Measurements from ENCODE around the gene AUTS2. TPM values are rescaled to one million over a fixed set of nuclear protein-coding genes. Genes with fewer than 3 reads are reported as not detected.
A peak's percentile ranks its signal among the peaks of the same experiment; 100 is the strongest.

The AUTS2 gene
- total and polyA plus RNA-seq, 2 experiments from 2014 or later, result 32.0 to 91.0 TPM

- Mint-ChIP-seq H3K9me3 (peaks cover 5% of the 10 kb centered on the region; the same call in 2 of the 3 replicates), H3K36me3 (ENCODE audit: low read depth) (no peaks in the 10 kb centered on the region), H3K4me1 (peaks cover 20% of the 10 kb centered on the region), H3K27me3 (ENCODE audit: insufficient read depth, low read depth, poor library complexity) (no peaks in the 10 kb centered on the region), H3K4me3 (no peak overlapping the region), H3K27ac (no peak overlapping the region)
- Histone ChIP-seq H4K20me1 (replicated peaks; ENCODE audit: insufficient read depth) (no peaks in the 10 kb centered on the region), H3K4me1 (ENCODE audit: insufficient read depth) (peaks cover 12% of the 10 kb centered on the region), H3F3A (replicated peaks; ENCODE audit: low read depth) (no peaks in the 10 kb centered on the region), H3K9me2 (ENCODE audit: insufficient read depth) (no peaks in the 10 kb centered on the region), H2AFZ (no peak overlapping the region), H3K27ac (ENCODE audit: low read depth) (no peak overlapping the region), H3K27me3 (ENCODE audit: insufficient read depth) (no peaks in the 10 kb centered on the region), H3K79me2 (replicated peaks; ENCODE audit: insufficient read depth) (no peaks in the 10 kb centered on the region), H3K4me2 (no peak overlapping the region), H3K4me3 (no peak overlapping the region), H3K36me3 (ENCODE audit: insufficient read depth) (no peaks in the 10 kb centered on the region)
- no peak for DNase-seq (ENCODE audit: low spot score)
- no peak for ATAC-seq
- TF ChIP-seq, protein P1, sequence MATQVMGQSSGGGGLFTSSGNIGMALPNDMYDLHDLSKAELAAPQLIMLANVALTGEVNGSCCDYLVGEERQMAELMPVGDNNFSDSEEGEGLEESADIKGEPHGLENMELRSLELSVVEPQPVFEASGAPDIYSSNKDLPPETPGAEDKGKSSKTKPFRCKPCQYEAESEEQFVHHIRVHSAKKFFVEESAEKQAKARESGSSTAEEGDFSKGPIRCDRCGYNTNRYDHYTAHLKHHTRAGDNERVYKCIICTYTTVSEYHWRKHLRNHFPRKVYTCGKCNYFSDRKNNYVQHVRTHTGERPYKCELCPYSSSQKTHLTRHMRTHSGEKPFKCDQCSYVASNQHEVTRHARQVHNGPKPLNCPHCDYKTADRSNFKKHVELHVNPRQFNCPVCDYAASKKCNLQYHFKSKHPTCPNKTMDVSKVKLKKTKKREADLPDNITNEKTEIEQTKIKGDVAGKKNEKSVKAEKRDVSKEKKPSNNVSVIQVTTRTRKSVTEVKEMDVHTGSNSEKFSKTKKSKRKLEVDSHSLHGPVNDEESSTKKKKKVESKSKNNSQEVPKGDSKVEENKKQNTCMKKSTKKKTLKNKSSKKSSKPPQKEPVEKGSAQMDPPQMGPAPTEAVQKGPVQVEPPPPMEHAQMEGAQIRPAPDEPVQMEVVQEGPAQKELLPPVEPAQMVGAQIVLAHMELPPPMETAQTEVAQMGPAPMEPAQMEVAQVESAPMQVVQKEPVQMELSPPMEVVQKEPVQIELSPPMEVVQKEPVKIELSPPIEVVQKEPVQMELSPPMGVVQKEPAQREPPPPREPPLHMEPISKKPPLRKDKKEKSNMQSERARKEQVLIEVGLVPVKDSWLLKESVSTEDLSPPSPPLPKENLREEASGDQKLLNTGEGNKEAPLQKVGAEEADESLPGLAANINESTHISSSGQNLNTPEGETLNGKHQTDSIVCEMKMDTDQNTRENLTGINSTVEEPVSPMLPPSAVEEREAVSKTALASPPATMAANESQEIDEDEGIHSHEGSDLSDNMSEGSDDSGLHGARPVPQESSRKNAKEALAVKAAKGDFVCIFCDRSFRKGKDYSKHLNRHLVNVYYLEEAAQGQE (IDR thresholded peaks at IDR 0.05; ENCODE audit: unreplicated experiment), result no peak
- TF ChIP-seq ZNF331 (CRISPR knock-in tag; IDR thresholded peaks at IDR 0.05; ENCODE audit: low read depth) (no peak), EZH2phosphoT487 (IDR thresholded peaks at IDR 0.05; ENCODE audit: unreplicated experiment) (no peak), ZNF114 (CRISPR knock-in tag; IDR thresholded peaks at IDR 0.05) (no peak), NANOG (IDR thresholded peaks at IDR 0.05; ENCODE audit: borderline replicate concordance) (no peak)
These were observed 150.3 kb downstream of the AUTS2 start for GRCh38 chr7:69748530-69748929.

- Histone ChIP-seq H3F3A (replicated peaks; ENCODE audit: low read depth) (no peaks in the 10 kb centered on the region), H3K79me2 (replicated peaks; ENCODE audit: insufficient read depth) (no peaks in the 10 kb centered on the region), H4K20me1 (replicated peaks; ENCODE audit: insufficient read depth) (no peaks in the 10 kb centered on the region), H3K4me3 (no peak overlapping the region), H3K9me2 (ENCODE audit: insufficient read depth) (no peaks in the 10 kb centered on the region), H3K27me3 (ENCODE audit: insufficient read depth) (no peaks in the 10 kb centered on the region), H2AFZ (no peak overlapping the region), H3K36me3 (ENCODE audit: insufficient read depth) (no peaks in the 10 kb centered on the region), H3K4me1 (ENCODE audit: insufficient read depth) (peaks cover 12% of the 10 kb centered on the region), H3K4me2 (peak overlapping the region; percentile 18), H3K27ac (ENCODE audit: low read depth) (peak overlapping the region; percentile 17; the same call in 1 of the 2 replicates)
- Mint-ChIP-seq H3K4me3 (no peak overlapping the region), H3K36me3 (ENCODE audit: low read depth) (no peaks in the 10 kb centered on the region), H3K9me3 (peaks cover 5% of the 10 kb centered on the region; the same call in 2 of the 3 replicates), H3K27me3 (ENCODE audit: insufficient read depth, low read depth, poor library complexity) (no peaks in the 10 kb centered on the region), H3K27ac (no peak overlapping the region), H3K4me1 (peaks cover 28% of the 10 kb centered on the region)
- DNase-seq (ENCODE audit: low spot score), result peak; percentile 41
- no peak for ATAC-seq
- TF ChIP-seq, protein P2, sequence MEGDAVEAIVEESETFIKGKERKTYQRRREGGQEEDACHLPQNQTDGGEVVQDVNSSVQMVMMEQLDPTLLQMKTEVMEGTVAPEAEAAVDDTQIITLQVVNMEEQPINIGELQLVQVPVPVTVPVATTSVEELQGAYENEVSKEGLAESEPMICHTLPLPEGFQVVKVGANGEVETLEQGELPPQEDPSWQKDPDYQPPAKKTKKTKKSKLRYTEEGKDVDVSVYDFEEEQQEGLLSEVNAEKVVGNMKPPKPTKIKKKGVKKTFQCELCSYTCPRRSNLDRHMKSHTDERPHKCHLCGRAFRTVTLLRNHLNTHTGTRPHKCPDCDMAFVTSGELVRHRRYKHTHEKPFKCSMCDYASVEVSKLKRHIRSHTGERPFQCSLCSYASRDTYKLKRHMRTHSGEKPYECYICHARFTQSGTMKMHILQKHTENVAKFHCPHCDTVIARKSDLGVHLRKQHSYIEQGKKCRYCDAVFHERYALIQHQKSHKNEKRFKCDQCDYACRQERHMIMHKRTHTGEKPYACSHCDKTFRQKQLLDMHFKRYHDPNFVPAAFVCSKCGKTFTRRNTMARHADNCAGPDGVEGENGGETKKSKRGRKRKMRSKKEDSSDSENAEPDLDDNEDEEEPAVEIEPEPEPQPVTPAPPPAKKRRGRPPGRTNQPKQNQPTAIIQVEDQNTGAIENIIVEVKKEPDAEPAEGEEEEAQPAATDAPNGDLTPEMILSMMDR (conservative IDR thresholded peaks at IDR 0.05; ENCODE audit: low read depth in 2 of 2), result no peak
- TF ChIP-seq, protein P3, sequence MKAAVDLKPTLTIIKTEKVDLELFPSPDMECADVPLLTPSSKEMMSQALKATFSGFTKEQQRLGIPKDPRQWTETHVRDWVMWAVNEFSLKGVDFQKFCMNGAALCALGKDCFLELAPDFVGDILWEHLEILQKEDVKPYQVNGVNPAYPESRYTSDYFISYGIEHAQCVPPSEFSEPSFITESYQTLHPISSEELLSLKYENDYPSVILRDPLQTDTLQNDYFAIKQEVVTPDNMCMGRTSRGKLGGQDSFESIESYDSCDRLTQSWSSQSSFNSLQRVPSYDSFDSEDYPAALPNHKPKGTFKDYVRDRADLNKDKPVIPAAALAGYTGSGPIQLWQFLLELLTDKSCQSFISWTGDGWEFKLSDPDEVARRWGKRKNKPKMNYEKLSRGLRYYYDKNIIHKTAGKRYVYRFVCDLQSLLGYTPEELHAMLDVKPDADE (IDR thresholded peaks at IDR 0.05), result no peak
- TF ChIP-seq EZH2phosphoT487 (IDR thresholded peaks at IDR 0.05; ENCODE audit: unreplicated experiment) (no peak), NANOG (IDR thresholded peaks at IDR 0.05; ENCODE audit: borderline replicate concordance) (no peak), POLR2AphosphoS5 (IDR thresholded peaks at IDR 0.05; ENCODE audit: low read depth) (no peak), JUNB (IDR thresholded peaks at IDR 0.05; ENCODE audit: unreplicated experiment) (no peak), ZNF114 (CRISPR knock-in tag; IDR thresholded peaks at IDR 0.05) (no peak)
- TF ChIP-seq, protein P1 (IDR thresholded peaks at IDR 0.05; ENCODE audit: unreplicated experiment), result no peak
These were observed 151.2 kb downstream of the AUTS2 start for GRCh38 chr7:69749372-69749979.

Measured in GM23338 (cell line).